NK-92 (cell line): ENCODE data around the gene HOXC6.

Experiments used
- DNase-seq: peaks from one replicate; lab custom pipeline; 2025; ENCODE audit not compliant: unreplicated experiment; lab: John Stamatoyannopoulos, UW

HOXC6 gene

GRCh38 chr12:54025499-54026405 lies 2.5 kb upstream of the HOXC6 start:
- no peak for DNase-seq

DNA sequence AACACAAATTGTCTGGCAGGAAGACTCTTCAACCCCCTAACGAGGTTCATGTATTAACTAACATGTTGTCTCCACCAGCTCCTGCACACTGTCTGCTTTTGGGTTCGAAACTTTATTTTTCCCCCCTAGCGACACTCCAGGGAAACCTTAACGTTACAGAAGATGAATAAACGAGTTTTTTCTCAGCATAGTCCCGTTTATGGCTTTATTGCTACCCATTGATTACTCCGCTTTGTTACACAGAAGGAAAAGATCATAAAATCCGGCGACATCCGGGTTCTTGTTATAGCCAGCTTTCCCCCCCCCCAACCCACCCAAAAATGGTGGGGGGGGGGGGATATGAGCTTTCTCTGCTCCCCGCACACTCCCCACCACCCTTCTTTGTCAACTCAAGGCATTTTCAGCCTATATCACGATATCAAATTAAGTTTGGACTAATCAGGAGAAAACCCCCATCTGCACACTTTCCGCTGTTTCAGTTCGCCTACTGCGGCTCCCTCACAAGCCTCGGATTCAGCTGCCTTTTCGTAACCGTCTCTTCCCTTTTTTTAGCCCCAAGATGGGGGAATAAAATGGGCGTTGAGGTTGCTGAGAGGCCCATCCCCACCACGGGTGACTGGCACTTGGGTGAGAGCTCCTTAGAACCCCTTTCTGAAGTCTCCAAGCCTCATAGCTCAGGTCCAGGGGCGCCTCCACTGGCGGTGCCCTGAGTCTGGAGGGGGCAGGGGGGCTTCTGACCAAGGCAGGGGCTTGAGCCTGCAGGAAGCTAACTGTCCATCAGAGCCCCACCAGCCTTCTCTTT lies 1.4 kb upstream of the HOXC6 start:
- DNase-seq: no peak

GRCh38 chr12:54027442-54027786 lies 826 bp upstream of the HOXC6 start:
- DNase-seq: no peak

- DNase-seq: no peak
Observed at GRCh38 chr12:54029529-54030441, 1.5 kb downstream of the HOXC6 start.

- DNase-seq: no peak
Observed at GRCh38 chr12:54030442-54030801, 2.2 kb downstream of the HOXC6 start.

- no peak for DNase-seq
Observed at GRCh38 chr12:54030889-54031471, 2.7 kb downstream of the HOXC6 start.

DNA sequence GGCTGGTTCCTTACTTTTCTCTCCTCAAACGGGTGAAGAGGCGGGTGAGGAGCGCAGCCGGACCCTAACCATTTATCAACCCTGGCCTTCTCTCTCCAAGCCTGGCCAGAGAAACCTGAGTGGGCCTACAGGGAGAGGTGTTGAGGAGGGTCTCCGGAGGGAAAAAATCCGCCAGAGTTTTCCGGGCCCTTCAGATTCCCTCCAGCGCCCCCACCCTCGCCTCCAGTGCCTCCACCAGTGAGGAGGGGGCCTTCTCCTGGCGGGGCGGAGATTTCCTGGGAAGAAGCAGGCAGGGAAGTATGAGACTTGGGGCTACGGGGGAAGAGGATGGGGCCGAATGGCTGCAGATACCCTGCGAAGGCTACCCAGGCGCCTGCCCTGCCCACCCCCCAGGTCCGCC lies 3.2 kb downstream of the HOXC6 start:
- DNase-seq: no peak

DNA sequence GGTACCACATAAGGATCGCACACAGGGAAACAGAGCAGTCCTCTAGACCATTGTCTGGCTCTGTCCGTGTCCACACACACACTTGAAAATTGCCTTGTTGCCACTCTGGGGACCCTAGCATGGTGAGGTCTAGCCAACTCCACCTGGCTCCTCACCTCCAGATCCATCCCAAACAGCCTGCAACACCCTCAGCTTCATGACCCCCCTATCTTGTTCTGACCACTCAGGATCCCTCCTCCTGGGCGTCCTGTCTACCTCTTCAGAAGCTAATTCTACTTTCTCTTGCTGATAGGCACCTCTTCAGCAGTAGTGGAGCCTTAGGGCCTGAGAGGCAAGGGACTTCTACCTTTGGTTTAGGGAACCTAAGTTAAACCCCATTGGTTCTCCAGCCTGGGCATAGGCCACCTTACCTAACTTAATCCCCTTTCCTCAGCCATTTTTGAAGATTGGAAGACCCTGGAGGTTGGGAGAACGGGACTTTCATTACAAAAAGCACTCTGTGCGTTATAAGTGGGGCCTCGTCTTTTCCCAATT lies 3.9 kb downstream of the HOXC6 start:
- DNase-seq: no peak

GRCh38 chr12:54032627-54033100 lies 4.4 kb downstream of the HOXC6 start, which contains the start of gene HOXC5:
Gene HOXC5 (plus strand): TSS chr12:54033050. CDS start chr12:54033123, 73 bp downstream.
- no peak for DNase-seq

DNA sequence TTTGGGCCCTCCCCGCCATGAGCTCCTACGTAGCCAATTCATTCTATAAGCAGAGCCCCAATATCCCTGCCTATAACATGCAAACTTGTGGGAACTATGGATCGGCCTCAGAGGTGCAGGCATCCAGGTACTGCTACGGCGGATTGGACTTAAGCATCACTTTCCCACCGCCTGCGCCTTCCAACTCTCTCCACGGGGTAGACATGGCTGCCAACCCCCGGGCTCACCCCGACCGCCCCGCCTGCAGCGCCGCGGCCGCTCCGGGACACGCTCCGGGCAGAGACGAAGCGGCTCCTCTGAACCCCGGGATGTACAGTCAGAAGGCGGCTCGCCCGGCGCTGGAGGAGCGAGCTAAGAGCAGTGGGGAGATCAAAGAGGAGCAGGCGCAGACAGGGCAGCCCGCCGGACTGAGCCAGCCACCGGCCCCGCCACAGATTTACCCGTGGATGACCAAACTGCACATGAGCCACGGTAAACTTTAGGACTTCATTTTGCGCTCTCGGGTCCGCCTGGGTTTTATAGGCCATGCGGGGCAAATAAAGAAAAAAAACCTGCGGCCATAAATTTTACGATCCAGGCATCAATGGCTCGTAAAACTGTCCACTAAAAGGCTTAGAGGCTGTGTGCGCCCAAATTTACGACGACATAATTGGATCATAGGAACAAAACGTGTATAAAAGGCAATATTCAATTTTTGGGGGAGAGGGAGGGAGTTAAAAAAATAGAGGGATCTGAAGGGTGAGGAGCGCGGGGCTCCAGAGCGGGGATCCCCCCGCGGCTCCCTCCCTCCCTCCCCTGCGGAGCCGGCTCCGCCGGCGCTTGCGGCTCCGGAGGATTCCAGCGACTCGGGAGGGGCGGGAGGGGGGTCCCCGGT lies 5.1 kb downstream of the HOXC6 start:
- no peak for DNase-seq

GRCh38 chr12:54033980-54034784 lies 5.9 kb downstream of the HOXC6 start:
- DNase-seq: no peak

GRCh38 chr12:54034785-54035310 lies 6.6 kb downstream of the HOXC6 start:
- DNase-seq: no peak

- DNase-seq: no peak
Observed at GRCh38 chr12:54035568-54036264, 7.5 kb downstream of the HOXC6 start.

GRCh38 chr12:54036620-54037359 lies 8.6 kb downstream of the HOXC6 start:
- no peak for DNase-seq

- DNase-seq: no peak
Observed at GRCh38 chr12:54037360-54038283, 9.4 kb downstream of the HOXC6 start.

DNA sequence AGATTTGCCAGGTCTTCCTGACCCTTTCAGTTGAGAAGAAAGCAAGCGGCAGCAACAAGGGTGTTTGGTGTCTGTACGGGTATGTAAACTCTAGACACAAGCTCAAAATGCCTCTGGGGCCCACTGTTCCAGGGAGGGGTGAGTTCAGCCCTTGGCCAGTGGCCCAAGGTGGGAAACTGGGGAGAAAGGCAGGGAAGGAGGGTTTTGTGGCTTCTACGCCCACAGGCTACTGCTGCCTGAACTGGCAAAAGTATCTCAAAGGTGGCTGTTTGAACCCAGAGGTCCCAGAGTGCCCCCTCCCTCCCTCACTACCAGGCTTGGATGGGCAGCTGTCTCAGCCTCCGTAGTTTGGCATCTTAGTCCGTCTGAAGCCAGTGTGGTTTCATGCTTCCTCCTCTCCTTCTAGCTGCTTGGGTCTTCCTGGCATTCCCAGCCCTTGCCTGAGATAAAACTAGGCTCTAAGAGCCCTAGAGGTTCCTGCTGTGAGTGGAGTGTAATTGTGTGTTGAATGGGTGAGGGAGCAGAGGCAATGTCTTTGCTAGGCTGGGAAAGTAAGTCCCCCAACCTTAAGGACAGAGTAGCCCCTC lies 10.1 kb downstream of the HOXC6 start:
- DNase-seq: no peak
